HCT116 (cell line): ENCODE results near the gene CNN3. TPM values are rescaled to one million over a fixed set of nuclear protein-coding genes. Genes with fewer than 3 reads are reported as not detected.

Experiments
- ATAC-seq: fragments of 200-7000 bp; cut with Tn5 transposase; 2 replicates; pipeline ENCODE4 v1.9.1; 2020; ENCODE audit warnings: mild to moderate bottlenecking, moderate library complexity
- Bru-seq: library from RNA; stranded (reverse); fragments of 400-500 nt; gene quantifications from one replicate; lab custom pipeline; 2021; lab: Mats Ljungman, UMichigan
- BruChase-seq, 2 experiments: library from RNA; stranded (reverse); fragments of 400-500 nt; gene quantifications; one replicate each; lab custom pipeline; 2021; lab: Mats Ljungman, UMichigan
- BruUV-seq: library from RNA; stranded (reverse); fragments of 400-500 nt; replicated peaks from 2 replicates; lab custom pipeline; 2021; lab: Mats Ljungman, UMichigan
- CTCF ChIA-PET: fragments of 300-600 bp; sonication (Branson Sonifier 250); formaldehyde crosslinking; loops from one replicate; lab custom pipeline; 2021; ENCODE audit warnings: antibody characterized with exemption; lab: Charles Lee
- POLR2A ChIA-PET: fragments of 300-600, 350-600 bp; sonication (Branson Sonifier 250); formaldehyde crosslinking; loops from one replicate; lab custom pipeline; 2021; ENCODE audit warnings: antibody characterized with exemption; lab: Charles Lee
- RAD21 ChIA-PET, 2 experiments: fragments of 300-600 bp; sonication (Branson Sonifier 250); formaldehyde crosslinking; loops; one replicate each; lab custom pipeline; 2023; ENCODE audit warnings: low total read pairs in 2 of 2; ENCODE audit not compliant: uncharacterized antibody in 2 of 2, unreplicated experiment in 2 of 2, low non-redundant PET in 1 of 2; lab: Charles Lee
- DNase-seq: peaks from one replicate; pipeline ENCODE4 v3.0.0-alpha.2; 2010; ENCODE audit warnings: low read depth, low spot score
- H2AFZ ChIP-seq: fragments of 200-600 bp; shearing (Covaris generic), sonication (generic); 2 replicates; pipeline ENCODE4 v1.6.1; 2017; ENCODE audit warnings: low read depth, mixed run types, mixed read lengths, antibody characterized with exemption, low read length; ENCODE audit not compliant: poor library complexity, severe bottlenecking
- H3K27ac ChIP-seq: 2 replicates; pipeline ENCODE4 v1.5.1; 2012; ENCODE audit warnings: low read depth, low read length
- H3K27me3 ChIP-seq: fragments of 200-600 bp; sonication (generic); 2 replicates; pipeline ENCODE4 v1.6.1; 2016; ENCODE audit warnings: mixed run types, low read length, mixed read lengths; ENCODE audit not compliant: insufficient read depth
- H3K36me3 ChIP-seq, 2 experiments: fragments of 200-500 bp in 1 of 2; fragments of 200-600 bp in 1 of 2; sonication (Bioruptor generic) in 1 of 2; sonication (generic) in 1 of 2; 2 replicates each; pipeline versions ENCODE4 v1.5.1 to v1.6.1; 2014 to 2016; ENCODE audit warnings: low read length in 2 of 2, inconsistent platforms in 1 of 2, mixed read lengths in 1 of 2, mixed run types in 1 of 2; ENCODE audit not compliant: insufficient read depth in 2 of 2, control insufficient read depth in 1 of 2
- H3K4me1 ChIP-seq, 2 experiments: fragments of 200-600 bp in 1 of 2; sonication (generic) in 1 of 2; 2 replicates each; pipeline versions ENCODE4 v1.5.1 to v1.6.1; 2012 to 2017; ENCODE audit warnings: low read length in 2 of 2, inconsistent platforms in 1 of 2, mild to moderate bottlenecking in 1 of 2, mixed read lengths in 1 of 2, mixed run types in 1 of 2, moderate library complexity in 1 of 2; ENCODE audit not compliant: insufficient read depth in 2 of 2, control insufficient read depth in 1 of 2
- H3K4me2 ChIP-seq: fragments of 200-600 bp; sonication (generic); 2 replicates; pipeline ENCODE4 v1.6.1; 2017; ENCODE audit warnings: mixed run types, low read length, mixed read lengths
- H3K4me3 ChIP-seq, 2 experiments: fragments of 200-600 bp in 1 of 2; sonication (generic) in 1 of 2; replicated peaks in 1 of 2; 2 replicates each; pipeline ENCODE4 v1.5.1; 2011 to 2016; ENCODE audit warnings: low read length in 2 of 2, control low read depth in 1 of 2, low read depth in 1 of 2, mild to moderate bottlenecking in 1 of 2, mixed read lengths in 1 of 2, mixed run types in 1 of 2
- H3K79me2 ChIP-seq: fragments of 200-600 bp; sonication (generic); 2 replicates; pipeline ENCODE4 v1.6.1; 2017; ENCODE audit warnings: mild to moderate bottlenecking, mixed run types, low read length, moderate library complexity, mixed read lengths; ENCODE audit not compliant: insufficient read depth
- H3K9ac ChIP-seq: fragments of 200-600 bp; sonication (generic); 2 replicates; pipeline ENCODE4 v1.6.1; 2016; ENCODE audit warnings: low read length, mixed read lengths
- H3K9me2 ChIP-seq: fragments of 200-600 bp; sonication (generic), shearing (Covaris generic); 2 replicates; pipeline ENCODE4 v1.6.1; 2017; ENCODE audit warnings: mixed run types, mild to moderate bottlenecking, moderate library complexity; ENCODE audit not compliant: insufficient read depth
- H3K9me3 ChIP-seq, 2 experiments: fragments of 200-500 bp in 1 of 2; fragments of 200-600 bp in 1 of 2; sonication (Bioruptor generic) in 1 of 2; sonication (generic) in 1 of 2; 2 replicates each; pipeline ENCODE4 v1.6.1; 2014 to 2017; ENCODE audit warnings: low read length in 2 of 2, mixed read lengths in 2 of 2, inconsistent platforms in 1 of 2, low read depth in 1 of 2, mild to moderate bottlenecking in 1 of 2, mixed run types in 1 of 2, moderate library complexity in 1 of 2; ENCODE audit not compliant: control insufficient read depth in 1 of 2, insufficient read depth in 1 of 2
- H4K20me1 ChIP-seq: fragments of 200-600 bp; sonication (generic), shearing (Covaris generic); 2 replicates; pipeline ENCODE4 v1.6.1; 2017; ENCODE audit warnings: mixed run types, mild to moderate bottlenecking, moderate library complexity; ENCODE audit not compliant: insufficient read depth
- CBX3 ChIP-seq: IDR thresholded peaks from 2 replicates; pipeline ENCODE4 v1.6.1; 2012; ENCODE audit warnings: low read depth
- CEBPB ChIP-seq: IDR thresholded peaks from 2 replicates; pipeline ENCODE4 v1.6.1; 2012; ENCODE audit warnings: low read depth
- EGR1 ChIP-seq: IDR thresholded peaks from 2 replicates; pipeline ENCODE4 v1.6.1; 2012; ENCODE audit warnings: low read depth
- ELF1 ChIP-seq: IDR thresholded peaks from 2 replicates; pipeline ENCODE4 v1.6.1; 2012; ENCODE audit warnings: low read depth, borderline replicate concordance
- EZH2 ChIP-seq: fragments of 200-600 bp; sonication (generic); IDR thresholded peaks from 2 replicates; pipeline ENCODE4 v1.6.1; 2017; ENCODE audit warnings: antibody characterized with exemption, mixed run types
- FOSL1 ChIP-seq: IDR thresholded peaks from 2 replicates; pipeline ENCODE4 v1.6.1; 2012; ENCODE audit warnings: low read depth
- JUND ChIP-seq: IDR thresholded peaks from 2 replicates; pipeline ENCODE4 v1.6.1; 2012
- POLR2AphosphoS5 ChIP-seq: IDR thresholded peaks from 2 replicates; pipeline ENCODE4 v1.6.1; 2011; ENCODE audit warnings: mild to moderate bottlenecking, low read depth, low read length, moderate library complexity
- RAD21 ChIP-seq: IDR thresholded peaks from 2 replicates; pipeline ENCODE4 v1.6.1; 2012; ENCODE audit warnings: low read depth, mild to moderate bottlenecking
- SIN3A ChIP-seq: IDR thresholded peaks from 2 replicates; pipeline ENCODE4 v1.6.1; 2012; ENCODE audit warnings: low read depth
- SP1 ChIP-seq: IDR thresholded peaks from 2 replicates; pipeline ENCODE4 v1.6.1; 2012; ENCODE audit warnings: low read depth
- TCF7L2 ChIP-seq: IDR thresholded peaks from 2 replicates; pipeline ENCODE4 v1.7.0; 2011; ENCODE audit warnings: borderline replicate concordance, inconsistent platforms; ENCODE audit not compliant: insufficient read depth, insufficient read length; ENCODE audit errors: extremely low read depth
- YY1 ChIP-seq: IDR thresholded peaks from 2 replicates; pipeline ENCODE4 v1.6.1; 2011; ENCODE audit warnings: low read length, low read depth, moderate library complexity, mild to moderate bottlenecking; ENCODE audit not compliant: insufficient replicate concordance; ENCODE audit errors: extremely low read depth
- ZFX ChIP-seq: fragments of 450-650 bp; IDR thresholded peaks from 2 replicates; pipeline ENCODE4 v1.6.1; 2017
- intact Hi-C: fragments of 100-400 bp; cut with micrococcal nuclease; formaldehyde crosslinking; loops from 2 replicates; pipeline ENCODE4 v1.10.0; 2022
- long read RNA-seq: library from polyadenylated mRNA; unstranded; transcript quantifications from one replicate; pipeline ENCODE4 v2.0.0, GENCODE V29; 2021; ENCODE audit not compliant: unreplicated experiment
- polyA plus RNA-seq: library from polyadenylated mRNA; unstranded; fragments of >200 nt; gene quantifications from 2 replicates; pipeline ENCODE4 v1.2.1, GENCODE V29; 2012; ENCODE audit warnings: missing spikeins
- total RNA-seq: library from RNA; stranded (reverse); gene quantifications from one replicate; pipeline ENCODE4 v1.2.1, GENCODE V29; 2021; ENCODE audit not compliant: unreplicated experiment
- TF ChIP-seq, protein P1 (sequence below): IDR thresholded peaks from 2 replicates; pipeline ENCODE4 v1.6.1; 2011; ENCODE audit warnings: mild to moderate bottlenecking, low read length, moderate library complexity; ENCODE audit not compliant: insufficient replicate concordance; ENCODE audit errors: extremely low read depth
- TF ChIP-seq, protein P2 (sequence below): IDR thresholded peaks from 2 replicates; pipeline ENCODE4 v1.6.1; 2012
- TF ChIP-seq, protein P3 (sequence below), 3 experiments: fragments of 200-600 bp in 1 of 3; sonication (generic) in 1 of 3; IDR thresholded peaks in 2 of 3; conservative IDR thresholded peaks in 1 of 3; 2 replicates each; pipeline ENCODE4 v1.5.1; 2012 to 2017; ENCODE audit warnings: low read depth in 2 of 3, low read length in 2 of 3, antibody characterized with exemption in 1 of 3, borderline replicate concordance in 1 of 3, control low read depth in 1 of 3, mild to moderate bottlenecking in 1 of 3, mixed read lengths in 1 of 3, mixed run types in 1 of 3, moderate library complexity in 1 of 3; ENCODE audit not compliant: insufficient read depth in 1 of 3
- TF ChIP-seq, protein P4 (sequence below): IDR thresholded peaks from 2 replicates; pipeline ENCODE4 v1.6.1; 2012

The CNN3 gene
- 109 TPM for total RNA-seq
- polyA plus RNA-seq = 118 and 120 TPM in 2 replicates
- Bru-seq, nascent RNA = percentile 87 among the genes with signal in this experiment
- percentile 89 among the genes with signal in this experiment for BruChase-seq, experiment 1, labeled RNA remaining after a 6-hour chase
- percentile 80 among the genes with signal in this experiment for BruChase-seq, experiment 2, labeled RNA remaining after a 2-hour chase
- long read RNA-seq, transcript CNN3-201 (7 exons, 2,165 nt) = major isoform, 443 of 473 reads
- long read RNA-seq, partial matches to known transcripts = 5 of 473 reads
- long read RNA-seq, other reads (novel, unspliced or antisense) = 25 of 473 reads

DNA sequence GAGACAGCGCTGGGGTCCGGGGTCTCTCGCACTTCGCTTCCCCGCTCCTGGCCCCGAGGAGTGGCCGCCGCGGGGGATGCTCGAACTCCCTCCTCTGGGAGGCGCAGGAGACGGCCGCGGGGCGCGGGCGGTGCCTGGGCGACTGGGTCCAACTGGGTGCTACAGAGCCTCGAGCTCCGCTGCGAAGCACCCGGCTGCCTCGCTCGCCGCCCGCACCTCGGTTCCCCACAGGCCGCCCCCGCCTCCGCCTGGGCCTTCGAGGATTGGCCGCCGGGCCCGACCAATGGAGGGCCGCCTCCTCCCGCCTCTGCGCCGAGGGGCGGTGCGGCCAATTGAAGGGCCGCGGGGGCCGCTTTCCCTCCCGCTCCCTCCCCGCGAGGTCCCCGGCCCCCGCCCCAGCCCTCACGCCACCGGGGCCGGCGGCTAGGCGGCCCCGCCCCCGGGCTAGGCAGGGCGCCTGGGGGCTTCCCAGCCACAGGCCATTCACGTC lies at the start of gene CNN3:
CNN3 (minus strand) TSS at position 196 of the 490 bp plus-strand sequence. CDS start 216 bp downstream, outside the sequence.
- Histone ChIP-seq H4K20me1 (peaks cover 5% of the 10 kb centered on the region; the same call in 1 of the 2 replicates), H3K27ac (peak within 1 kb of the TSS; percentile 89), H3K79me2 (peaks cover 47% of the 10 kb centered on the region), H3K9me2 (no peaks in the 10 kb centered on the region), H3K4me1 (peaks cover 11 to 34% of the 10 kb centered on the region in 2 experiments; a peak in 3 of 4 replicates), H3K36me3 (0 out of 4 replicates have a peak, but pooled peaks cover 0 to 6% of the 10 kb centered on the region in 2 experiments), H3K27me3 (no peaks in the 10 kb centered on the region), H3K9me3 (no peaks in the 10 kb centered on the region), H3K4me2 (peak within 1 kb of the TSS; percentile 95), H2AFZ (peak within 1 kb of the TSS; percentile 56), H3K4me3 (peak within 1 kb of the TSS; percentile 69 to 86), H3K9ac (peak within 1 kb of the TSS; percentile 85)
- peak; percentile 62 for DNase-seq
- ATAC-seq = peak; percentile 85
- BruUV-seq = no TSS peak
- intact Hi-C loops = loop anchor here (2.0 kb wide), 2 partner anchors 72 to 114 kb away; no protein-coding TSS in a partner anchor
- ChIA-PET CTCF (interaction anchor here (2.5 kb wide), 1 partner anchor 73 kb away, joined by 11 read pairs; no protein-coding TSS in a partner anchor), POLR2A (interaction anchor here (0.9 to 1.0 kb wide), 2 partner anchors 64 to 115 kb away, joined by 3 to 4 read pairs; no protein-coding TSS in a partner anchor), RAD21 (interaction anchor here in 1 of 2 experiments (0.6 to 0.7 kb wide), 2 partner anchors 73 to 146 kb away, joined by 3 to 4 read pairs; partner anchors contain the start of gene ALG14)
- TF ChIP-seq EZH2 (no peak), SIN3A (peak; percentile 58; the same call in 1 of the 2 replicates), FOSL1 (no peak), CEBPB (no peak), ZFX (peak; percentile 51), YY1 (peak; percentile 36), SP1 (peak; percentile 51), RAD21 (peak; percentile 20; the same call in 1 of the 2 replicates), CBX3 (no peak), JUND (no peak), POLR2AphosphoS5 (peak; percentile 98), TCF7L2 (peak; percentile 49), EGR1 (peak; percentile 97), ELF1 (no peak)
- TF ChIP-seq, protein P1, sequence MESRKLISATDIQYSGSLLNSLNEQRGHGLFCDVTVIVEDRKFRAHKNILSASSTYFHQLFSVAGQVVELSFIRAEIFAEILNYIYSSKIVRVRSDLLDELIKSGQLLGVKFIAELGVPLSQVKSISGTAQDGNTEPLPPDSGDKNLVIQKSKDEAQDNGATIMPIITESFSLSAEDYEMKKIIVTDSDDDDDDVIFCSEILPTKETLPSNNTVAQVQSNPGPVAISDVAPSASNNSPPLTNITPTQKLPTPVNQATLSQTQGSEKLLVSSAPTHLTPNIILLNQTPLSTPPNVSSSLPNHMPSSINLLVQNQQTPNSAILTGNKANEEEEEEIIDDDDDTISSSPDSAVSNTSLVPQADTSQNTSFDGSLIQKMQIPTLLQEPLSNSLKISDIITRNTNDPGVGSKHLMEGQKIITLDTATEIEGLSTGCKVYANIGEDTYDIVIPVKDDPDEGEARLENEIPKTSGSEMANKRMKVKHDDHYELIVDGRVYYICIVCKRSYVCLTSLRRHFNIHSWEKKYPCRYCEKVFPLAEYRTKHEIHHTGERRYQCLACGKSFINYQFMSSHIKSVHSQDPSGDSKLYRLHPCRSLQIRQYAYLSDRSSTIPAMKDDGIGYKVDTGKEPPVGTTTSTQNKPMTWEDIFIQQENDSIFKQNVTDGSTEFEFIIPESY = no peak
- TF ChIP-seq, protein P2, sequence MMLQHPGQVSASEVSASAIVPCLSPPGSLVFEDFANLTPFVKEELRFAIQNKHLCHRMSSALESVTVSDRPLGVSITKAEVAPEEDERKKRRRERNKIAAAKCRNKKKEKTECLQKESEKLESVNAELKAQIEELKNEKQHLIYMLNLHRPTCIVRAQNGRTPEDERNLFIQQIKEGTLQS = no peak
- TF ChIP-seq, protein P3, sequence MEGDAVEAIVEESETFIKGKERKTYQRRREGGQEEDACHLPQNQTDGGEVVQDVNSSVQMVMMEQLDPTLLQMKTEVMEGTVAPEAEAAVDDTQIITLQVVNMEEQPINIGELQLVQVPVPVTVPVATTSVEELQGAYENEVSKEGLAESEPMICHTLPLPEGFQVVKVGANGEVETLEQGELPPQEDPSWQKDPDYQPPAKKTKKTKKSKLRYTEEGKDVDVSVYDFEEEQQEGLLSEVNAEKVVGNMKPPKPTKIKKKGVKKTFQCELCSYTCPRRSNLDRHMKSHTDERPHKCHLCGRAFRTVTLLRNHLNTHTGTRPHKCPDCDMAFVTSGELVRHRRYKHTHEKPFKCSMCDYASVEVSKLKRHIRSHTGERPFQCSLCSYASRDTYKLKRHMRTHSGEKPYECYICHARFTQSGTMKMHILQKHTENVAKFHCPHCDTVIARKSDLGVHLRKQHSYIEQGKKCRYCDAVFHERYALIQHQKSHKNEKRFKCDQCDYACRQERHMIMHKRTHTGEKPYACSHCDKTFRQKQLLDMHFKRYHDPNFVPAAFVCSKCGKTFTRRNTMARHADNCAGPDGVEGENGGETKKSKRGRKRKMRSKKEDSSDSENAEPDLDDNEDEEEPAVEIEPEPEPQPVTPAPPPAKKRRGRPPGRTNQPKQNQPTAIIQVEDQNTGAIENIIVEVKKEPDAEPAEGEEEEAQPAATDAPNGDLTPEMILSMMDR (IDR thresholded peaks at IDR 0.05 in 2 of 3, conservative IDR thresholded peaks at IDR 0.05 in 1 of 3; ENCODE audit: borderline replicate concordance in 1 of 3, insufficient read depth in 1 of 3, low read depth in 2 of 3, low read length in 2 of 3) = no peak
- TF ChIP-seq, protein P4, sequence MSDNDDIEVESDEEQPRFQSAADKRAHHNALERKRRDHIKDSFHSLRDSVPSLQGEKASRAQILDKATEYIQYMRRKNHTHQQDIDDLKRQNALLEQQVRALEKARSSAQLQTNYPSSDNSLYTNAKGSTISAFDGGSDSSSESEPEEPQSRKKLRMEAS = peak; percentile 93
